Measurements from ENCODE around the gene FOXN3.

FOXN3 gene

DNA sequence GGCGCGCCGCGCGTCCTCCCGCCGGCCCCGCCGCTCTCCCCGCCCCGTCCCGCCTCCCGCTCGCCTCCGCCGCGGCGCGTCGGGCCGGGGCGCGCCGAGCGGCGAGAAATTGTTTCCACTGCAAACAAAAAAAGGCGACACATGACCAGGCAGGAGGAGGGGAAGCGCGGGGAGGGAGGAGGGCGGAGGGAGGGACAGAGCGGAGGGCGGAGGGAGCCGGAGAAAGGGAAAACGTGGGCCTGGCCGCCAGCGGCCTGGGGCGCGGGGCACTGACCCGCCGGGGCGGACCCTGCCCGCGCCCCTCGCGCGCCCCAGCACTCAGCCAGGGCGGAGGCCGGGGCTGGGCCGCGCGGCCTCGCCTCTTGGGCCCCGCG, at the start of gene FOXN3:
FOXN3 (minus strand) TSS at position 143 of the 374 bp plus-strand sequence. CDS start 4,757 bp downstream, outside the sequence.
- DNase-seq: peak; percentile 98

DNA sequence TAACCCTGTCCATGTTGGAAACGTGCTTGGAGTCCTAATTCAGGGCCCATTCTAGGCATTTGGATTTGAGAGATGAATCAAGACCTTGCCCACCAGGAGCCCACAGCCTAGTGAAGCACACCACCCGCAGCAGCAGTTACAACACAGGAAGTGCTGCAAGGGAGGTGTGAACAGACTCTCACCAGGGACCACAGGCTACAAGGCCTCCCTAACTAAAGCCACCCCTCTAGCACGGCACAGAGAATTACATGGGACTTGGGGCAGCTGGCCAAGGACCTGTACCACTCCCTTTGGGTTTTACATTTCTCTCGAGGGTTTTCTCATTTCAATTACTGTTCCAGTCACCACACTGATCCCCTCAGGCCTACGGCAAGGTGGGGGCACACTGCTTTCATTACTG, 49.5 kb upstream of the FOXN3 start:
- DNase-seq: no peak

- DNase-seq: peak; percentile 24
These were observed 48.8 kb upstream of the FOXN3 start for GRCh38 chr14:89465876-89466275.

DNA sequence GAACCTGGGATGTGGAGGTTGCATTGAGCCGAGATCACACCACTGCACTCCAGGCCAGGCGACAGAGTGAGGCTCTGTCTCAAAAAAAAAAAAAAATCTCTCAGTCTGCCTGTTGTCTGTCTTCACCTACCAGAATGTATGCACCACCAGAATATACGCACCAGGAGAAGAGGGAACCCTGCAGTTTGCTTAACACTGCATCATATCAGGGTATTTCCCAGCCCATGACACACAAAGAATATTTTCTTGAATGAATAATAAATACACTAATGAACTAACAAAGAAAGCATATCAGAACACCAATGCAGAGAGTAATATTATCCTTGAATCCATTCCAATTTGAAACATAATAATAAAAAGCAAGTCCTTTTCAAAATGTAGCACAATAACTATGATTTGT, 44.2 kb upstream of the FOXN3 start:
- no peak for DNase-seq

- DNase-seq: no peak
These were observed 41.8 kb upstream of the FOXN3 start for GRCh38 chr14:89458713-89459420.

DNA sequence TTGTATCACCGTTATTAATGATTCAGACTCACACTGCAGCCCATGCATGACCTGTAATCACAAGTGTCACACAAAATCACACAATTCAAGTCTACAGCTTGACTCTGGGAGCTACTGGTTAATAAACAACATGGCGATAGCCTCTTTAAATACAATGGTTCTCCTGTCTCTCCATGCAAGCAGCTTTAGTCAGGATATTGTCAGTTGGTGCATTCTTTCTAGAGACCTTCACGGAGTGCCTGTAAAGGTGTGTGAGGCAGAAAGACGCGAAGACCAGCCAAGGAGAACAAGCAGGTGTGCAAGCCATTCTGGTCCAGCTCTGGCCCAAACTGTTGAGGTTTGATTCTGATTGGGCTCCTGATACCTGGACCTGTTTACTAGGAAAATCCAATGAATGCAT, 40.0 kb upstream of the FOXN3 start:
- DNase-seq: no peak

GRCh38 chr14:89455412-89455811, 38.4 kb upstream of the FOXN3 start:
- DNase-seq: no peak

DNA sequence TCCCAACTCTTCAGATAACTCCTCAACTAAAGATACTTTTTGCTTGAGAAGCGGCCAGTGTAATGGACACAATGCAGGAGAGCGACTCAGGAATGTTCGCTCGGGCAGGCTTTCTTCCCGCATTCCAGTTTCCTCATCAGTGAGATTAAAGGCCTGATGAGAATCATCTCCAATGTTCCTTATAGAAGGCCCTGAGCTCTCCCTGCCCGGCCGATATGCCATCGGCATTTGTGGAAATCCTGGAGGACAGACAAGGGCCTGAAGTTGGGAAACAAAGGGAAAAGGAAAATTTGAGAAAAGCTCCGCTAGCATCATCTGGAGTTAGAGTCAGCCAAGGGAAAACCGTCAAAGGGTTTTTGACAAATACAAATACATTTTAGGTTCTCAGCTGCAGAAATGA, 38.0 kb upstream of the FOXN3 start:
- DNase-seq: no peak

- no peak for DNase-seq
These were observed 35.2 kb upstream of the FOXN3 start for GRCh38 chr14:89452281-89452680.

GRCh38 chr14:89451229-89451628, 34.2 kb upstream of the FOXN3 start:
- DNase-seq: no peak

DNA sequence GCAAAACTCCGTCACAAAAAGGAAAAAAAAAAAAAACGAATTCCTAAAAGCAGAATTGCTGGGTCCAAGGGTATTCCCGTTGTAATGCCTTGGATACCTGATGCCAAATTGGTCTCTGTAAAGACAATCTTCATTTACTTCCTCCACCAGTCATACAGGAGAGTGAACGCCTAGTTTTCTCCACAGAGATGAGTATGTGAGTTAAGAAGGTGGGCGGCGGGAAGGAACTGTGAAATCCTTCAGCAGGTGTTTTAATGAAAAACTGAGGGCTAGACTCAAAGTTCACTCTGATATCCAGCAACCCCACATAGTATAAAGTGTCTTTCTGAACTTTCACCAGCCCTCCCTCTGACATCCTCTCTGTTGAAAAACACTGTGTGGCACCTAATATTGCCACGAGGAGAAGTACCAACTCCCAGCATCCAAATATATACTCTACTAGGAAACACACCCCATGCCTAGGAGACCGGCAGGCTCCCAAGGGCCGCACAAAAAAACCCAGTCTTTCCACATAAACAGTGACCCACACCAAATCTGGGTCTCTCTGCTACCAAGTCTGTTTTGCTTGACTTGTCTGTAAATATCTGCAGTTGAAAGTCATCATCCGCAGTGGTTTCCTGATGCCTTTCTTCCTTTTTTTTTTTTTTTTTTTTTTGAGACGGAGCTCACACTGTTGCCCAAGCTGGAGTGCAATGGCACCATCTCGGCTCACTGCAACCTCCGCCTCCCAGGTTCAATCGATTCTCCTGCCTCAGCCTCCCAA, 30.3 kb upstream of the FOXN3 start:
- no peak for DNase-seq

- DNase-seq: no peak
These were observed 28.4 kb upstream of the FOXN3 start for GRCh38 chr14:89445273-89445973.

GRCh38 chr14:89444516-89445125, 27.6 kb upstream of the FOXN3 start:
- DNase-seq: no peak

- DNase-seq: no peak
These were observed 27.0 kb upstream of the FOXN3 start for GRCh38 chr14:89444044-89444443.

- DNase-seq: no peak
These were observed 26.1 kb upstream of the FOXN3 start for GRCh38 chr14:89443042-89443629.

- DNase-seq: no peak
These were observed 25.2 kb upstream of the FOXN3 start for GRCh38 chr14:89442280-89442679.

GRCh38 chr14:89440986-89441909, 24.2 kb upstream of the FOXN3 start:
- no peak for DNase-seq

- DNase-seq: no peak
These were observed 19.0 kb upstream of the FOXN3 start for GRCh38 chr14:89435892-89436656.

- DNase-seq: no peak
These were observed 18.5 kb upstream of the FOXN3 start for GRCh38 chr14:89435492-89435891.

- peak; percentile 83 for DNase-seq
These were observed 15.2 kb upstream of the FOXN3 start for GRCh38 chr14:89432226-89432625.

All from NCI-H69 (cell line).